ENCODE data around the gene CCDC28A. TPM values are rescaled to one million over a fixed set of nuclear protein-coding genes. Genes with fewer than 3 reads are reported as not detected.

The CCDC28A gene
- total RNA-seq, 5 donors from 2014 or later (not counting 1 experiment from before 2014, with no cell fraction given) = 20.4 to 24.2 (median 23.3) TPM

Other genes starting within 250 kb of the CCDC28A start
- gene ECT2L, start 22.3 kb downstream of the CCDC28A start, total RNA-seq = under 1 TPM in 2 of 5 donors, not detected in 3; 0.06 TPM
- gene REPS1, start 214.5 kb downstream of the CCDC28A start, total RNA-seq = 10 to 100 TPM; 43.6 to 71.3 (median 46.5) TPM

Data from T-cell (primary cell).